HG03460 (cell line): ENCODE results near the gene TIMM13.
"Not testable (repeated sequence)": the region's sequence is repeated elsewhere in the genome, so short reads cannot be mapped to it uniquely, and the experiment has no call there.

Experiments
- ATAC-seq: cut with Tn5 transposase; IDR thresholded peaks from one replicate; pipeline ENCODE4 v1.9.1; 2021; ENCODE audit not compliant: unreplicated experiment

Gene TIMM13

GRCh38 chr19:2416321-2417097, 10.9 kb downstream of the TIMM13 start:
- ATAC-seq, result no peak

GRCh38 chr19:2415973-2416319, 11.4 kb downstream of the TIMM13 start:
- no peak for ATAC-seq

GRCh38 chr19:2415281-2415972, 12.0 kb downstream of the TIMM13 start:
- no peak for ATAC-seq

- ATAC-seq, result no peak
Observed at GRCh38 chr19:2413629-2414028, 13.8 kb downstream of the TIMM13 start.

GRCh38 chr19:2413159-2413558, 14.2 kb downstream of the TIMM13 start:
- ATAC-seq, result no peak

GRCh38 chr19:2412449-2412848, 14.9 kb downstream of the TIMM13 start:
- ATAC-seq, result no peak

- ATAC-seq, result no peak
Observed at GRCh38 chr19:2411709-2412108, 15.7 kb downstream of the TIMM13 start.

- no peak for ATAC-seq
Observed at GRCh38 chr19:2410023-2410422, 17.4 kb downstream of the TIMM13 start.

GRCh38 chr19:2409352-2409912, 18.0 kb downstream of the TIMM13 start:
- ATAC-seq, result no peak

GRCh38 chr19:2408247-2408646, 19.1 kb downstream of the TIMM13 start:
- no peak for ATAC-seq

- ATAC-seq, result no peak
Observed at GRCh38 chr19:2399582-2399981, 27.8 kb downstream of the TIMM13 start.

- ATAC-seq, result no peak
Observed at GRCh38 chr19:2398735-2399305, 28.6 kb downstream of the TIMM13 start.

- not testable (repeated sequence) for ATAC-seq
Observed at GRCh38 chr19:2397173-2397572, 30.2 kb downstream of the TIMM13 start.

- ATAC-seq, result not testable (repeated sequence)
Observed at GRCh38 chr19:2395293-2395829, 32.0 kb downstream of the TIMM13 start.

GRCh38 chr19:2394442-2395292, 32.7 kb downstream of the TIMM13 start:
- ATAC-seq, result no peak

- no peak for ATAC-seq
Observed at GRCh38 chr19:2394054-2394441, 33.3 kb downstream of the TIMM13 start.

- not testable (repeated sequence) for ATAC-seq
Observed at GRCh38 chr19:2392899-2393298, 34.5 kb downstream of the TIMM13 start.

- no peak for ATAC-seq
Observed at GRCh38 chr19:2392366-2392765, 35.0 kb downstream of the TIMM13 start.

- no peak for ATAC-seq
Observed at GRCh38 chr19:2391118-2391725, 36.2 kb downstream of the TIMM13 start.

GRCh38 chr19:2389594-2389993, 37.8 kb downstream of the TIMM13 start:
- ATAC-seq, result no peak
